Hepatocyte (in vitro differentiated cells): ENCODE measurements around the gene CMIP.

Source experiments
- EZH2 ChIP-seq: fragments of 200-600 bp; sonication (generic); IDR thresholded peaks from 2 replicates; pipeline ENCODE4 v1.6.1; 2016; ENCODE audit warnings: antibody characterized with exemption, mild to moderate bottlenecking, borderline replicate concordance
- TF ChIP-seq, protein P1 (sequence below): fragments of 200-600 bp; sonication (generic); IDR thresholded peaks from 2 replicates; pipeline ENCODE4 v1.5.1; 2016; ENCODE audit warnings: antibody characterized with exemption, mild to moderate bottlenecking; ENCODE audit not compliant: poor library complexity

DNA sequence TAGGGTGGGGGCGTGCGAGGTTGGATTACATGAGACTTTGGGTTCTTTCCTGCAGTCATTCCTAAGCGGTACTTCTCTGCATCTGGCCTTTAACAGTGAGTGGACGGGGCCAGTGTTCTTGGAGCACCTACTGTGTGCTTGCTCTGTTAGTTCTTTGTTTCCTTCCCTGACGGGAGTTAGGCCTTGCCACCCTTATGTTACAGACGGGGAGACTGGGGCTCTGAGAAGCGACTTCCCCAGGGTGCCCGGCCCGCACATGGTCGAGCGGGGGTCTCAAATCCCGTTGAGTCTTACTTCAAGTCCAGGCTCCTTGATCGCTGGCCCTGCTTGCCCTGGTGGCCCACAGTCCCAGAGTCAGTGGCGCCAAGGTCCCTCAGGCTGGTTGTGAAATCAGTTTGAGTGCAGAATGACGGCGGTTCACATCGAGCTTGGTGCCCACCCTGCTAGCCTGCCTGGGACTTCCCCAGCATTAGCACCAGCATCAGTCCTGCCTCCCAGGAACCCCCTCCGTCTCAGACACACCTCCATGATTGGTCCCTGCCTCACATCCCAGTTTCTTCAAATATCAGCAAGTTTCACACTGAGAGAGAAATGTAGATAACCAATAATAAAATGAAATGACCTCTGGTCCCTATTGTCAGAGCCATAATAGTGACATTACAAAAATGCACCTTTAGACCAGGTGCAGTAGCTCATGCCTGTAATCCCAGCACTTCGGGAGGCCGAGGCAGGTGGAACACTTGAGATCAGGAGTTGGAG is 128.0 kb downstream of the CMIP start:
- TF ChIP-seq, protein P1, sequence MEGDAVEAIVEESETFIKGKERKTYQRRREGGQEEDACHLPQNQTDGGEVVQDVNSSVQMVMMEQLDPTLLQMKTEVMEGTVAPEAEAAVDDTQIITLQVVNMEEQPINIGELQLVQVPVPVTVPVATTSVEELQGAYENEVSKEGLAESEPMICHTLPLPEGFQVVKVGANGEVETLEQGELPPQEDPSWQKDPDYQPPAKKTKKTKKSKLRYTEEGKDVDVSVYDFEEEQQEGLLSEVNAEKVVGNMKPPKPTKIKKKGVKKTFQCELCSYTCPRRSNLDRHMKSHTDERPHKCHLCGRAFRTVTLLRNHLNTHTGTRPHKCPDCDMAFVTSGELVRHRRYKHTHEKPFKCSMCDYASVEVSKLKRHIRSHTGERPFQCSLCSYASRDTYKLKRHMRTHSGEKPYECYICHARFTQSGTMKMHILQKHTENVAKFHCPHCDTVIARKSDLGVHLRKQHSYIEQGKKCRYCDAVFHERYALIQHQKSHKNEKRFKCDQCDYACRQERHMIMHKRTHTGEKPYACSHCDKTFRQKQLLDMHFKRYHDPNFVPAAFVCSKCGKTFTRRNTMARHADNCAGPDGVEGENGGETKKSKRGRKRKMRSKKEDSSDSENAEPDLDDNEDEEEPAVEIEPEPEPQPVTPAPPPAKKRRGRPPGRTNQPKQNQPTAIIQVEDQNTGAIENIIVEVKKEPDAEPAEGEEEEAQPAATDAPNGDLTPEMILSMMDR = no peak
- TF ChIP-seq EZH2 = no peak
